HG03575 (cell line): ENCODE measurements around the gene ADAMTS15.
A peak's percentile ranks its signal among the peaks of the same experiment; 100 is the strongest.
"Not testable (repeated sequence)": the region's sequence is repeated elsewhere in the genome, so short reads cannot be mapped to it uniquely, and the experiment has no call there.

Experiments
- ATAC-seq: cut with Tn5 transposase; IDR thresholded peaks from one replicate; pipeline ENCODE4 v1.9.1; 2021; ENCODE audit not compliant: unreplicated experiment, insufficient number of reproducible peaks, low FRiP score; ENCODE audit errors: extremely low read depth

Gene ADAMTS15

DNA sequence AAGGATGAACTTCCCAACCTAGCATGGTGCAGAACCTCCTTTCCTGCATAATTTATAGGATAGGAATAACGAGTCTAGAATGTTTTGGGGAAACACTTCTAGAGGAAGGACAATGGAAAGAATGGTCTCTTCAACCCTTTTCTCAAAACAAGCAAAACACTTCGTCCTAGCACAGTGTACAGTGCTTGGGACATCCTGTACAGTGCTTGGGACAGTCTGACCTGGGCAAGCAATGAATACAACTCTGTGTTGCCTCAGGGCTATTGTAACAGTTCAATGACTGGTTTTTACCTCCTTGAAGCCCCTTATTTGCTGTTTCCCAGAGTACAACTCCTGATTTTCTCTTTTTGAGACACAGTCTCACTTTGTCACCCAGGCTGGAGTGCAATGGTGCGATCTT is 18.5 kb upstream of the ADAMTS15 start:
- ATAC-seq: no peak

DNA sequence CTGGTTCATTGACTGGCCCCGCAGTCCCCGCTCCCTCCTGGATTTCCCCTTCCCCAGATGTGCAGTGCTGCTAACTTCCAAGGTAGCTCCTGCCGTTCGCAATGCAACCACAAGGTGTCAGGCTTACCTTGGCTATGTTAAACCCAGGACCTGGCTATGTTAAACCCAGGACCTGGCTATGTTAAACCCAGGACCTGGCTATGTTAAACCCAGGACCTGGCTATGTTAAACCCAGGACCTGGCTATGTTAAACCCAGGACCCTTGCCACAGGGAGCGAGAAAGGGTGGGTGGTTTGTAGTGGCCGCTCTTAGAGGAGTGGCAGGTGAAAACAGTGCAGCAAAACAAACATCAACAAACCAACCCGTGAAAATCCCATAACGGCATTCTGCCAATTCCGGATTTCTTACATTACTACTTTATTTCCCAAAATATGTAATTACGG is 17.1 kb upstream of the ADAMTS15 start:
- no peak for ATAC-seq

DNA sequence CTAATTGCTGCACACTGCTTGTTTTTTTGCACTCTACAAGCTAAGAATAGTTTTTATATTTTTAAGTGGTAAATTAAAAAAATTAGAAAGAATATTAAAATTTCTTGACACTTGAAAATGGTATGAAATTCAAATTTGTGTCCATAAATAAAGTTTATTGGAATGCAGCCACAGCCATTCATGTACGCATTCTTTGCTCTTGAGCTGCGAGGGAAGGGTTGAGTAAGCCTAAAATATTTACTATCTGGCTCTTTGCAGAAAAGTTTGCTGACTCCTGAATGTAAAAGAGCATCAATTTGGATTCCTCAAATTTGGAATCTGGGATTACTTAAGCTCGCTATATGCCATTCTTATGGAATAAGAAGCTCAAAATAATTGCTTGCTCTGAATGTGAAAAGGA is 16.6 kb upstream of the ADAMTS15 start:
- no peak for ATAC-seq

DNA sequence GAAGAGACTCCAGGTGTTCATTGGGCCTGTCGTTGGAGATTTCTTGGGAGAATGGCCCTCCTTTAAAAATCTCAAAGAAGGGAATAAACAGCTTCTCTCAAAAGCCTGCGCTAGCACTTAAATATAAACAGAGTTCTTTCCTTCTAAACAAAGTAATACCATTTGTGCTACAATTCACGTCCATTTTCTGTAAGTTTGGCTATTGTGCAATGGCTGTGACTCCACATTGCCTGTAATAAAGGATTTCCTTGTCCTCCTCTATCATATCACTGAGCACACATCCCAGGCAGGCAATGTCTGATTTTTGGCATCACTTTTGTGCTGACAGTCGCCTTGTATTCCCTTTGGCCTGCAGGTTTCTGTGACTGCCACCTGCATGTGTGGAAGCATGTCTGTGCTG is 15.1 kb upstream of the ADAMTS15 start:
- no peak for ATAC-seq

DNA sequence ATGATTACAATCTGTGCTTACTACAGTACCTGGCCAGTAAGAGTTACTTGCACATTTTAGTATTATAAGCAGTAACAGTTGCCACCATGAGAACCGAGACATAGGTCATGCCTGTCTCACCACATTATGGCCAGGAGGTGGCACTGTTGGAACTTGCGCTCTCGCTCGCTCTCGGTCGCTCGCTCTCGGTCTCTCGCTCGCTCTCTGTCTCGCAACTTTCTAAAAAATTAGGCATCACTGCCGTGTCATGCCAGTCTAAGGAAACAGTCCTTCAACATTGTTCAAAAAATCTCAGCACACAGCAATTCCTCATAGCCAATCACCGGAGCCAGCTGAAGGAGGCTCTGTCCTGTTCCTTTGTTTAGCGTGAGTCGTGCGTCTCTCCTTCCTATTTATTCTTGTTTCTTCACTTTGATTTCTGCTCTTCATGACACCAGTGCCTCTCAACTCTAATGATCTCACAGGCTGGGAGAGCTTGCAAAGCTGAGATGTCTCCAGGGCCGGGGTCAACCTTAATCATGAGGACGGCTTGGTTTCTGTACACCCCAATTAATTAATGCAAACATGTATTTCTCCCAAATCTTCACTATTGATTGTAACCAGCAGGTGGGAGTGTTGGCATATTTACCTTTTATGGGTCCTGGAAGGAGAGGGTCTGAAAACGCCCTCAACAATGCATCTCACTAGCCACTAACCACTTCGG is 13.8 kb upstream of the ADAMTS15 start:
- peak; percentile 74 for ATAC-seq

DNA sequence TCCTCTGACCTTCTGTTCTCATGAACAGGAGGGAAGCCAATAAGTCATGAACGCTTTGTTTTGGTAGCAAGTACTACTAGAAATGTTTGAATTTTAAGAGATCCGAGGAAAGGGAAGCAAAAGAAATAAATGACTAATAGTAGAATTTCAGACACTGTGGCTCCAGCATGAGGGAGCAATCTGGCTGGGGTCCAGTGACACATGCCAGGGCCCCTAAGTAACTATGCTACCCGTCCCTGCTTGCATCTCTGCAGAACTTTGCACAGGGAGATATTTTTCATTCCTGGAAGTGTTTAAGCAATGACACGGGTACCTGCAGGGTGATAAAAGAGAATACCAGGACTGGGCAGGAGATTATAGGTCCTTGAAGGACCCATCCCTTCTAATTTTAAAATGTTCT is 12.8 kb upstream of the ADAMTS15 start:
- ATAC-seq: no peak

DNA sequence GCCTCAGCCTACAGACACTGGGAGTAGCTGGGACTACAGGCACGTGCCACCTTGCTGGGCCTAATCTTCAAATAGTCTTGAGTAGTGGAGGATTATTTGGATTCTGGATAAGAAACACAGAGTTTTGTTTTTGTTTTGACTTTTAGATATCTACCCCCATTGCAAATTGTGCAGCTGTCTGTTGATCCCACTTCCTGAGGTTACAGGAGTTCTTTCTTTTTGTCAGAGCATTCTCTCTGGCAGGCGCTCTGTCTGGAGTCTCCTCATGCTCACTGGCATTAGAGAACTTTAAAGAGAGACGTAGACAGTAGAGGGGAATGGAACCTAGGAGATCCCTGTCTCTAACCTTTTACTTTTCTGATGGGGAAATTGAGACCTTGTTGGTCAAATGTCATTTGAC is 12.3 kb upstream of the ADAMTS15 start:
- no peak for ATAC-seq

DNA sequence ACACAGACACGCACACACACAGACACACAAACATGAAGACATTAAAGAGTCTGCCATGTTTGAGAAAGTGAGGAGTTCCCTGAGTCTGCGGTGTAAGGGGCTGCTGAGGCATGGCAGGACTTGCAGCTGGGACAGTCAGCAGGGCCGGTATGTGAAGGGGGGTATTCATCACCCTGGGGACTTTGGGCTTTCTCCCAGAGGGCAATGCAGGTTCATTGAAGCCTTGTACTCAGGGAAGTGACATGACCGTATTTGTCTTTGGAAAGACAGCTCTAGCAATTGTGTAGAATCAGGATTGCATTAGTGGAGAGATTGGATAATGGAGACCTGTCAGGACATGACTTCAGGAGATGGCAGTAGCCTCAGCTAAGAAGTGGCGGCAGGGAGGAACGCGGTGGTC is 10.6 kb upstream of the ADAMTS15 start:
- no peak for ATAC-seq

DNA sequence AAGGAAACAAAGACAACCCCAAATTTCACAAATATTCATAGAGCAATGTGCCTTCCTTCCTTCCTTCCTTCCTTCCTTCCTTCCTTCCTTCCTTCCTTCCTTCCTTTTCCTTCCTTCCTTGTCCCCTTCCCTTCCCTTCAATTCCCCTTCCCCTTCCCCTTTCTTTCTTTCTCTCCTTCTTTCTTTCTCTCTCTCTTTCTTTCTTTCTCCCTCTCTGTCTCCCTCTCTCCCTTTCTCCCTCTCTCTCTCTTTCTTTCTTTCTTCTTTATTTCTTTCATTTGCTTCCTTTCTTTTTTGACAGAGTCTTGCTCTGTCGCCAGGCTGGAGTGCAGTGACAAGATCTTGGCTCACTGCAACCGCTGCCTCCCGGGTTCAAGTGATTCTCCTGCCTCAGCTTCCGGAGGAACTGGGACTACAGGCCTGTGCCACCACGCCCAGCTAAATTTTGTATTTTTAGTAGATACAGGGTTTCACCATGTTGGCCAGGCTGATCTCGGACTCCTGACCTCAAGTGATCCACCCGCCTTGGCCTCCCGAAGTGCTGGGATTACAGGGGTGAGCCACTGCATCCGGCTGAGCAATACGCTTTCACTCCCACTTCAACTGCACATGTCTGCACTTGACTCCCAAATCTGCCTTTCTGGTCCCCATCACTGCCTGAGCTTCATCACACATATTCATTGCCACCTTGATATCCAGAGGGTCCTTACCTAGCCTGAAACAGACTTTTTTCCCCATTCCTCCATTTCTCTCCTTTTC is 9.9 kb upstream of the ADAMTS15 start:
- ATAC-seq: not testable (repeated sequence)

DNA sequence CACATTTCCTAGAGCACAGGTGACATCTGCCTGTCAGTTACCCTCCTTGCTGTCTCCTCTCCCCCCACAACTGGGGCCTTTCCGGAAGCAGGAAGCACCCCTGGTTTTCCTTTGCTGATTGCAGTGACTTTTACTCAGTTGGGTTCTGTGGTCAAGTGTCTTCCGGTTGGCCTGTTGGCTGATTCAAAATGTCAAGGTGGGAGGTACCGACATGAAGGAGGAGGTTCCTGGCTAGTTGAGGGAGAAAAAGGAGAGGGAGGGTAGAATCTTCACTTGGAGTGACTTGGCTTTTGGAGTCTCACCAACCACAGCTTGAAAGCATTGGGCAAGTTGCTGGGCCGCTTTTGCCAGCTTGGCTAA is 9.3 kb upstream of the ADAMTS15 start:
- no peak for ATAC-seq

DNA sequence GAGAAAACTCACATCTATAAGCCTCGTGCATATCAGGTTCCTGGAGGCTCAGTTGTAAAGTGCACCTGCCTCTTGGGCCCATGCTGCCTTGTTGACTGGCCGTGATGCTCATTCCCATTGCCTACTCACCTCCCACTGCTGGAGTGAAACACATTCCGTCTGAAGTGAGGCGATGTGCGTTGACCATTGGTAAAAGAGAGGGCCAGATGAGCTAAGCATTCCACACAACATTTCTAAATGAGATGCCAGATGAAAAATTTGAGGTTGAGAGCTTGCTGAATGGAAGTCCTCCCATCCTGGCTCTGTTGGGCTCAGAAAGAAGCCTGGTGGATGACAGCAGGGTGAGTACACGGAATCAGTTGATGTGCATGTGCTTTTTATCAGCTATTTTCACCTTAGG is 8.6 kb upstream of the ADAMTS15 start:
- no peak for ATAC-seq

DNA sequence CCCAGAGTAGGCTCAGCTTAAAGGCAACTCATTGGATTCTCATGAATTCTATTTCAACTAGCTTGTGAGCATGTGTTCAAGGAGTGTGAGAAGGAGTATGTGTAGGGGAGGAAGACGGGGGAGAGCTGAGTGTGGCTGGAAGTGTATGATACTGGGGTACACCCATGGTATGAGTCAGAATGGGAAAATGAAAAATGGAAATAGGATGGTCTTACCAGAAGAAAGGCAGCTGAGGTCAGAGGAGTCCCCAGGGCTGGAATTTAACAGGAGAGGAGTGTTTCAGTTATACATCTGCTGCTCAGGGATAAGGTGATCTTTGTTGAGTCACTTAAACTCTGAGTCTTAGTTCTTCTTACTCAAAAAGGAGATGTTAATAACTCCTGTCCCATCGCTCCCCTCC is 6.7 kb upstream of the ADAMTS15 start:
- no peak for ATAC-seq

DNA sequence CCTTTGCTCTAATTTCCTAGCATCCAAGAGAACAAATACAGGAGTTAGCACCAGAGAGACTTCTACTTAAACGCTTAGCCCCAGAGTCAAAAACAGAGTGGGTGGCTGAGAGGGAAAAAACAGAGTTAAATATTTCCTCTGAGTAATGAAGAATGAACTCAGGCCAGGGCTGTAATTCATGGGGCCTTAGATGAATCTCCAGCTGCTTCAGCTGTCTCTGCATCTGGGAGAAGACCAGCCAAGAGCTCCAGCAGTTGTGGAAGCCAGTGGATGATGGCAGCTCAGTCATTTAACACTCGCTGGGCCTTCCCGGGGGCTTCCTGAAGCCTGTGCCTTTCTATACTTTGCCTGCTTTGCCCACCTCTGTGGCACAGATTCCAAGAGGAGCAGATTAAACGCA is 5.7 kb upstream of the ADAMTS15 start:
- no peak for ATAC-seq

DNA sequence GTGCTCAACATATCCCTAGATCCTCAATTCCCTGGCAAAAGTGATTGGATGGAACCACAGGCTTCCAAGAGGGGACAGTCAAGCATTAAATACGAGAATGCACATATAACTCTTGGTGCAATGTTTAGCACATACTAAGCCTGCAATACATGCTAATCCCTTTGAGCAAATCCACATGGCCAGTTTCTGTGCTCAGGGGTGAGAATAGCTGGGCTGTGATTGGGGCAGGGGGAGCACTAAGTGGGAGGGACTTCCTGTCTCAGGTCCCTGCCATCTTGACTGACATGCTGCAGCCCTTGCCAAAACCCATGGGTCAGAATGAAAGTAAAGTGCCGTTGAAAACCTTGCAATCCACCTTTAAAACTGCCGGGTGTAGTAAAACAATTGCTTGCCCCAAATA is 2.7 kb upstream of the ADAMTS15 start:
- no peak for ATAC-seq

DNA sequence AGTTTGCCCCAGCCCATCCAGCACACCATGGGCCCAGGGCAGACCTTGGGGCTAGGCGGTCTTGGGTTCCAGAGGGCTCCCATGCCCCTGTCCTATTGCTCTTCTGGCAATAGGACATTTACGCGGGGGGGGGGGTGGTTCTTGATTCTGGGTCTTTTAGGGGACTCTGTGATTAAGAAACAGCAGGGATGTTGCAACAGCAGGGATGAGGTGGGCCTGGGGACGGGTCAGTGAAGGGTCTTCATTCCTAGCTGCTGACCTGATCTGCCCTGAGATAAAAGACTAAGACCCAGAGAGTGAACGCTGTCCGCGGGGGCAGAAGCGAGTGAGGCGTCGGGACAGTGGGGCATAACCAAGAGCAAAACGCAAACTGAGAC is 418 bp upstream of the ADAMTS15 start:
- no peak for ATAC-seq

DNA sequence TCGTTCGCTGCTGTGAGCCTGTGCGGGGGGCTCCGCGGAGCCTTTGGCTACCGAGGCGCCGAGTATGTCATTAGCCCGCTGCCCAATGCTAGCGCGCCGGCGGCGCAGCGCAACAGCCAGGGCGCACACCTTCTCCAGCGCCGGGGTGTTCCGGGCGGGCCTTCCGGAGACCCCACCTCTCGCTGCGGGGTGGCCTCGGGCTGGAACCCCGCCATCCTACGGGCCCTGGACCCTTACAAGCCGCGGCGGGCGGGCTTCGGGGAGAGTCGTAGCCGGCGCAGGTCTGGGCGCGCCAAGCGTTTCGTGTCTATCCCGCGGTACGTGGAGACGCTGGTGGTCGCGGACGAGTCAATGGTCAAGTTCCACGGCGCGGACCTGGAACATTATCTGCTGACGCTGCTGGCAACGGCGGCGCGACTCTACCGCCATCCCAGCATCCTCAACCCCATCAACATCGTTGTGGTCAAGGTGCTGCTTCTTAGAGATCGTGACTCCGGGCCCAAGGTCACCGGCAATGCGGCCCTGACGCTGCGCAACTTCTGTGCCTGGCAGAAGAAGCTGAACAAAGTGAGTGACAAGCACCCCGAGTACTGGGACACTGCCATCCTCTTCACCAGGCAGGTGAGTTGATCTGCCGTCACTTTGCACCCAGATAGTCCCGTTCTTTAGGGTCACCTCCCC is 1.0 kb downstream of the ADAMTS15 start:
- ATAC-seq: no peak

DNA sequence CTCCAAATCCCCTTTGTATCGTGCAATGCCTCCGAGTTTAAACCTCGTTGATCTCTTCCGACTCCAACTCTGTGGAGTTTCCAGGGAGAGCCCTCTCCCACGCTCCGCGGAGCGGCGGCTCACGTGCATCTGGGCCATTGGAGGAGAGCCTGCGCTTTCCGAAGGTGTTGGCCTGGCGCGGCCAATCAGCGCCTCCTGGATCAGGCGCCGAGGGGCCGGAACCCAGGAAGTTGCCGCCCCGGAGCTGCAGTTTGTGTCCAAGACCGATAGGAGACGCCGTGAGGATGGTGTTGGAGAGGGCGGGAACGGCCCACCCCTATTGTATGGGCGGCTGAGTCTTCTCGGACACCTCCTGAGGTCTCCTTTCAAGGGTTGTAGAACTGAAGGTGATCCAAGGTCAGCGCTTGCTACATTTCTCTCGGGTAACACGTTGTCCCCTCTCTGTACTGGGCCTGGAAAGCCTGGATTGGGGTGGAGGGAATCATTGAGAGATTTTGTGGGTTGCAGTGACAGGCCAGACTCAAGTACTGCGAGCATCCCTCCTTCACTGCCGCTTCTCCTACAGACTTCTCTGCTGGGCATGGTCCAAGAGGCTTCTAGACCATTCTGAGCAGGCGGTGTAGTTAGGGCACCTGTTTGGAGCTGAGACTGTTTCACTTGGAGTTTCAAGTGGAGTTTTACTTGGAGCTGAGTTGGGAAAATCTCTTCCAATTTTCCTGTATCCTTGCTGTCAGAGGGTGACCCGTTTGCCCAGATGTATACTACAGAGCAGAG is 1.7 kb downstream of the ADAMTS15 start:
- no peak for ATAC-seq

DNA sequence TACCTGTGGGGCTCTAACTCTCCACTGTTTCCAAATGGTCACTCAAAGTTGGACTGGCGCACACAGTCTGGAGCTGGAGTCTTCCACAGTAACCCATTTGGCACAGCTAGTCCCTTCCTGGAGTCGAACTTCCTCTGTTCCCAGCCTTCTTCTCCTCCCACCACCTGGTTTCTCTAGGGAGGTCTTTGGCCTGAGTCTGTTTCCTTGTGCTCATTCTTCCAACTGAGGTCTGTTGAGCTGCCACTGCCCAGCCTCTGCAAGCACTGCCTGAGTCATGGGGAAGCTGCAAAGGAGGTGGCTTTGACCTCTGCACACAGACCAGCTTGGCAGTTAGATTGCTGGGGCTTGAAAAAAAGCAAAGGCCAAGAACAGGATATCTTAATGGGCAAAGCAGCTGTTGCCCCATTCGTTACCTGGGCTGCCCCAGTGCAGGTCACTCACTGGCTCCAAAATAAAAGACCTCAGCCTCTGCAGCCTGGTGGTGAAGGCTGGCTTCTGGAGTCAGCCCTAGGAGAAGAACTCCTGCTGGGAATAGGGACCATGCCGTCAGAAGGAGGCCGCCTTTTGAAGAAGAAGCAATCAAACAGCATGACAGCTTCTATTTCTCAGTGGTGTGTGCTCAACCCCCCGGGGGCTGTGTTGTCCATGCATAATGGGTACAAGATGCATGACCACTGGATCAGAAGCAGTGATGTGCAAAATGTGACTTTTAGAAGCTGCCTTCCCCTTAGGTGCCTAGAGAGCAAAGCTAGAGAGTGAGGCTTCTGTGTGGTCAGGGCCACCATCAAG is 3.0 kb downstream of the ADAMTS15 start:
- ATAC-seq: no peak

DNA sequence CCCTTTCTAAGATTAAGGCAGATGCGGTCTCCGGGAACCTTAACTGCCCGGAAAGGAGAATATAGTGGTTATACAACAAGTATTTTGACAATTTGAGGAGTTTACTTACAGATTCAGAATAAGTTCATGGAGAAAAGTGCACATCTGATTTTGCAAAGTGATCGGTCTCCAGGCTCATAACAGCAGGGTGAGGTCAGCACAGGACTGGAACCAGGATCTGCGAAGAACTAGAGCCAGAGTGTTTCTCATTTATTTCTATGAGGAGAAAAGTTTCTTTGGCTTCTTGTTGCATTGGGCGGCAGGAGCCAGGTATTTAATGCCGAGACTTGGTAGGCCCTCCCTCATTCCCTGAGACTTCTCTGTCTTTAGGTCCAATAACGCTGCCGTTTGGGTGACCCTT is 3.7 kb downstream of the ADAMTS15 start:
- no peak for ATAC-seq
